Activated gamma-delta T cell treated with Interleukin-2 at 50 U/mL for 16 hours (primary cell): ENCODE results near the gene S100A7A.

Source experiments
- DNase-seq: peaks from one replicate; pipeline ENCODE4 v3.0.0-alpha.2; 2020

S100A7A gene

GRCh38 chr1:153415850-153416570 is at the start of gene S100A7A:
S100A7A (plus strand) TSS chr1:153416520; CDS start chr1:153418083, 1,563 bp downstream.
- DNase-seq = no peak

DNA sequence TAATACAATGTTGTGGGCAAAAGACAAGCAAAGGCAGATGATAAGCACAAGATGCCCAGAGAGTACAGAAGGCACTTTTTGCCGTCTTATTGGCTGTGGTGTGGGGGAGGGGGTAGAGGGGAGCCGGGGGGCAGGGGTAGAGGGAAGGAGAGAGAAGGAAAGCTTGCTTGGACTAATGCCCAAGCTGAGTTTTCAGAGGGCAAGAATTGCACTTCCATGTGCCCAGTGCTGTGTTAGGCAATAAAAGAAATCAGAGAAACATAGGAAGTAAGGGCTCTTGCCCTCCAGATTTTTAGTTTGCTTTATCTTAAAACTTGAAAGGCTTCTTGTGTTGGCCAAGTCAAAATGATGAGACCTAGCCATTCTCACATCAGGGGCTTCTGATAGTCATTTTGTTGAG is 49.2 kb upstream of the S100A7A start:
- no peak for DNase-seq

GRCh38 chr1:153368495-153368894 is 47.8 kb upstream of the S100A7A start:
- DNase-seq = no peak

GRCh38 chr1:153370146-153370545 is 46.2 kb upstream of the S100A7A start:
- no peak for DNase-seq

- no peak for DNase-seq
Observed at GRCh38 chr1:153371231-153371630, 45.1 kb upstream of the S100A7A start.

DNA sequence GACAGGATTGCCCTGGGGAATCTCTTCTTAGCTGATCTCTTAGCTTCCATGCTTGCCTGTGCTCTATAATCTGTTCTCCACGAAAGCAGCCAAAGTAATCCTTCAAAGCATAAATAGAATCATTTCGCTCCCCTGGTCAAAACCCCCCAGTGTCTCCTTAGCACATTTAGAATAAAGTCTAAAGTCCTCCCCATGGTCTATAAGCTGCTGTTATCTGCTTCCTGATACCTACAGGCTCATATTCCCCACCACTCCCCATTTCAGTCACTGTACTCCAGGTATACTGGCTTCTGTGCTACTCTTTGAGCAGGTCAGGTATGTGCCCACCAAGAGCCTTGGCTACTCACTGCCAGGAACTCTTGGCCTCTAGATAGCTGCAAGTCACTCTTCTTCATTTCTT is 43.7 kb upstream of the S100A7A start:
- no peak for DNase-seq

- no peak for DNase-seq
Observed at GRCh38 chr1:153374071-153374470, 42.2 kb upstream of the S100A7A start.

GRCh38 chr1:153375511-153375910 is 40.8 kb upstream of the S100A7A start, which contains the start of gene S100A12:
S100A12 (minus strand) TSS chr1:153375621; CDS start chr1:153374592, 1,029 bp downstream.
- DNase-seq = no peak

GRCh38 chr1:153379591-153379990 is 36.7 kb upstream of the S100A7A start:
- DNase-seq = no peak

DNA sequence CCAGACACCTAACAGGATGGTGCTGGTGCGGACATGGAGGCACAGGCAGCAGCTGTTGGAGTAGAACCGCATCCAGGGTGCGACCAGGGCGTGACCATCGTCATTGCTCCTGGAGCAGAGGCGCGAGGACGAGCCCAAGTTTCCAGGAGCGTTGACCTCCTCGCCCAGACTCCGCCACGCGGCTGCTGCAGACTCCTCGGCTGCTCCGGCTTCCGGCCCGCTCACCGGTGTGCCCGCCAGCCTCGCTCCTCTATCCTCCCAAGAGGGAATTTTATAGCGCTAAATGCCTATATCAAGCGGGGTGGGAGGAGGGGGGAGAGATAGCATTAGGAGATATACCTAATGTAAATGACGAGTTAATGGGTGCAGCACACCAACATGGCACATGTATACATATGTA is 35.6 kb upstream of the S100A7A start:
- DNase-seq = no peak

DNA sequence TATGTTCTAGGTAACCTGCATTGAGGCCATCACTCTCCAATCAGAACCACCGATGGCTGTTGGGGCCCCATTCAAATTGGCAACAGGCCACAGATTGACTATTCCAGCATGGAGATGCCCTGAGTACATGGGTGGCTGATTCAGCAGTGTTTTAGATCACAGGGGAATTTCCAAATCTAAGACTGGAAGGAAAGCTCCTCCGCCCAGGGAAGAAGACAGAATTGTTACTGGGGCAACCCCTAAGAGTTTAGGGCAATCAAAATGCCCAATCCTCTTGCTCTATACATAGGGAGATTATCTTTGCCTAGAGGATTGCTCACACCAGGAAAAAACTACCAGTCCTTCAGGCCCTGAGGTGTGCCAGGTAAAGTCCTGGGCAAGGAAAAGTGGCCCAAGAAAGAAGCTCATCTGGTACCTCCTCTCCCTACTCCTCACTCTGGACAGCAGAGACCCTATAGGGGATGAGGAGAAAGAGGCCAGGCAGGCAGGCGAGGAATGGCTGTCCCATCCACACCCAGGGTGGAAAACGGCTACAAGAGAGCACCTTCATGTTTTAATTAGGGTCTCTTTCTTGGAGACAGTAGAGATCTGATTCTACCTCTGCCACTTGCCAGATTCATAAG is 31.3 kb upstream of the S100A7A start:
- no peak for DNase-seq

- DNase-seq = no peak
Observed at GRCh38 chr1:153386500-153386901, 29.8 kb upstream of the S100A7A start.

DNA sequence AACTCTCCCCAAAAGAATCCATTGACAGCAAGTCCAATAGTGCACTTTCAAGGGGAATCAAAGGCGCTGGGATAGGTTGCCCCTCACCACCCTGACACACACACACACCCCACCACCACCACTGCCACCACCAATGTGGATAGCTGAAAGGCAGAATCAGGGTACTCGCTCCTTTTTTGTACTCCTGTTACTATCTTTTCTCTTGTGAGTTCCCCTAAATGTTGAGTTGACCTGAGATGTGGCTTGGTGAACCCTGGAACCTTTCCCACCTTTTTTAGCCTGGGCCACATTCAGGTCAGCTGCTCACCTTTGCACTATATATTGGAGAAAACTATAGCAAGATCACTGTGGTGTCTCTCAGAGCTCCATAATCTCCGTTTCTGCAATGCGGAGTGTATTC is 29.3 kb upstream of the S100A7A start:
- no peak for DNase-seq

GRCh38 chr1:153387785-153388184 is 28.5 kb upstream of the S100A7A start:
- no peak for DNase-seq

GRCh38 chr1:153389401-153389800 is 26.9 kb upstream of the S100A7A start:
- no peak for DNase-seq

DNA sequence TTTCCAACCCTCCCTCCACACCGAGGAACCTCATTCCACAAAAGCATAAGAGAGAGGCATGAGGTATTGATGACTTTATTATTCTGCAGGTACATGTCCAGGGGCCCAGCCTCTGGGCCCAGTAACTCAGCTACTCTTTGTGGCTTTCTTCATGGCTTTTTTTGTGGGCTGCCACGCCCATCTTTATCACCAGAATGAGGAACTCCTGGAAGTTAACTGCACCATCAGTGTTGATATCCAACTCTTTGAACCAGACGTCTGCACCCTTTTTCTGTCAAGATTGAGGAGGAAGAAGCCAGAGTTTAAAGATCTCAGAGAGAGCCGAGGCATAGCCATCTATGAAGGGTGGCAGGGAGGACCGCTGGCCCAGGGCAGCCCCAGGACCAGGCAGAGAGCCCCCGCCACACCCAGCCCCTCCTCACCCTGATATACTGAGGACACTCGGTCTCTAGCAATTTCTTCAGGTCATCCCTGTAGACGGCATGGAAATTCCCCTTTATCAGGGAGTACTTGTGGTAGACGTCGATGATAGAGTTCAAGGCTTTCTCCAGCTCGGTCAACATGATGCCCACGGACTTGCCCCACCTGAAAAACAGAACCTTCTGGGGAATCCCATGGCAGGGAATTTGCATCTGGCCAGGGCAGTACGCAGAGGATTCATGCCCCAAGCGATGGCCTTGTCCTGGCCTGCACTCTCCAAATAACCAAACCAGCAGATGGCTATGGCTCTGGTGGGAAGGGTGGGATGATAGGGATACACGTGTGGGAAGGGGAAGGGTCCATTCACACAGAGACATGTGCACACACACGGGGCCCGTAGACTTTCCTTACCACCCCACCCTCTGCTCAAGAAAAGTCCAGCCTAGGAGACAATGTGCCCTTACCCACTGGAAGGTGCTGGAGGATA is 26.1 kb upstream of the S100A7A start:
- no peak for DNase-seq

- no peak for DNase-seq
Observed at GRCh38 chr1:153390938-153391710, 25.2 kb upstream of the S100A7A start, which contains the start of gene S100A8. S100A8 (minus strand) TSS chr1:153391073; CDS start chr1:153390535, 538 bp downstream.

DNA sequence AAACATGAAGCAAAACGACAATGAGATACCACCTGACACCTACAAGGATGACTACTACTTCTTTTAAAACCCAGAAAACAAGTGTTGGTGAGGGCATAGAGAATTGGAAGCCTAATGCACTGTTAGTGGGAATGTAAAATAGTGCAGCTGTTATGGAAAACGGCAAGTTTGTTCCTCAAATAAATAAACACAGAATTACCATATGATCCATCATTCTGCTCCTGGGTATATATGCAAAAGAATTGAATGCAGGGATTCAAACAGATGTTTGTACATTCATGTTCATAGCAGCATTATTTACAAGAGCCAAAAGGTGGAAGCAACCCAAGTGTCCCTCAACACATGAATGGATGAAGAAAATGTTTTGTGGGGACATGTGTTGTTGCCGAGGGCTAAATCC is 24.1 kb upstream of the S100A7A start:
- no peak for DNase-seq

DNA sequence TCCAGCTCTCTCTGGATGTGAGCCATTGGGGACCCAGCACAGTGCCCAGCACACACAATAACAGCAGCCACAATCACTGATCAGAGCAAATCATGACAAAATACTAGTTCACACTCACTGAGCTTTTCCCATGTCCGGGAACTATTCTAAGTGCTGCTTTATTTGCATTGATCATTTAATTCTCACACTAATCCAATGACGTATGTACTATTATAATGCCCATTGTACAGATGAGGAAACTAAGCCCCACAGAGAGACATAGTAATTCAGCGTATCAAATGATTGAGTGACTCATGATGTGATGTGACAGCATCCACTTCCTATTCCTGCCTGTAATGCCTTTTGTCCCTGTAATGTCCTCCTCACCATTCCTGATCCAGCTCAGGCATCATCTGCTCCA is 23.5 kb upstream of the S100A7A start:
- no peak for DNase-seq

DNA sequence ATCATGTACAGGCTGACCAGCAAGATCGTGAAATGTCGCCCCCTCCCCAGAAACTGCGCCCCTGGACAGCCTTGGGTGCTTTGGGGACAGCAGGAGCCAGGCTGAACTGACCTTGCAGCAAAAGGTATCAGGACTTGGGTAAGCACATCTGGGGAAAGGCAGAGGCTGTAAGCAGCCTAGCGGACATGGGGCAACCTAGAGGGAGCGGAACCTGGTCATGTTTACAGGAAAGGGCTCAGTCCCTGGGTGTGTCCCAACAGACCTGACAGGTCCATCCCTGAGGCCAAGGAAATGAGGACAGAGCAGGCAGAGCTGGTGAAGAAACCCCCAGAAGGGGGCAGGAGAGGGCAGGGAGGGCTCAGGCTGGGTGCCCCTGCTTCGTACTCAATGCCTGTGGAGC is 22.4 kb upstream of the S100A7A start:
- DNase-seq = no peak

DNA sequence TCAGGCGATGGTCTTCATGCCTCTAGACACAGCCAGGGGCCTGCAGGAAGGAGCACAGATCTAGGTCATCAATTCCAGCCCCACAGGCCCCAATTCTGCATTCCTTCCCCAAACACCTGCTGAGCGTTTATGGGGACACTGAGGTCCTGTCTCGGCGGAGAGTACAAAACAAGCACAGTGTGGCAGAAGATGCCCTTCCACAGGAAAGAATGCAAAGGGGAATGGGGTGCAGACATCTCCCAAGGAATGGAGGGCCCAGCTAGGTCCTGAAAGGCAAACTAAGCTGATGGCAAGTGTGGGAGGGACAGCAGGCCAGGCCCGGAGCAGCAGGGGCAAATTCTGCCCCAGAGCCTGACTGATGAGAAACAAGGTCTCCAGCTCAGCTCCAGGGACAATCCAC is 21.9 kb upstream of the S100A7A start:
- DNase-seq = no peak

DNA sequence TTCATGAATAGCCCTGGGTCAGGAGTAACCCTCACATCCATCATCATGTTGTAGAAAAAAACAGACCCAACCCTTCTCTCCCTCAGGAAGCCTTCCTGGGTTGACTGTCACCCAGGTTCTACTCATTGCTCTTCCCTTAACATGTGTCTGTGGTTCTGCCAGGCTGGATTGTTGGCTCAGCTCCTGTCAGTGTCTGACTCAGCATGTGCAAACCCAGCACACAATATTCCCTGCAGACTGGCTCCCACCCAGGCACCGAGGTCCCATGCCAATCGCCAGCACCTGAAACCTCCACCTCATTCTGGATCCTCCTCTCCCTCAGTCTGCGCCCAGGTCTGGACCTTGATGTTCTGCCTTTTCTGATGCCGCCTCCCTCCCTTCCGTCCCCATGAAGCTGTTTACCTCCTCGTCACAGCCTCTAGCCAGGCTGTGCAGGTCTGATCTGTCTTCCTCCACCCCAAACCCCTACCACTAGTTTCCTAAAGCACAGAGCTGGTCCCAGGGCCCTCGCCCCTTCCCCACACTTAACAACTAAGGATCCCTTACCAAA is 21.1 kb upstream of the S100A7A start:
- DNase-seq = no peak
